Adipose tissue (tissue), 3 donors: ENCODE results near the gene B3GAT3. TPM values are rescaled to one million over a fixed set of nuclear protein-coding genes. Genes with fewer than 3 reads are reported as not detected.
"Not testable (repeated sequence)": the region's sequence is repeated elsewhere in the genome, so short reads cannot be mapped to it uniquely, and the experiment has no call there.

Experiments
- H3K27ac ChIP-seq: one replicate; pipeline ENCODE4 v1.5.1; 2013; ENCODE audit warnings: low read depth, low read length
- WGBS, 3 donors: extraction: QIAGEN DNeasy Blood & Tissue Kit; methylation state at CpG; one replicate each; pipeline ENCODE4 v1.1.7; 2013; 5-methylcytosine and 5-hydroxymethylcytosine counted together
- polyA plus RNA-seq, 3 donors: library from polyadenylated mRNA; stranded (reverse); fragments of 200-250 nt; gene quantifications; one replicate each; pipeline ENCODE4 v1.2.3, GENCODE V29; 2013
- donor health status: healthy with polysubstance abuse.
- donor health status: Bipolar disorder and iron deficiency.
- donor health status: healthy.

B3GAT3 gene
- polyA plus RNA-seq, result 10 to 100 TPM; 25.0 to 42.7 (median 39.8) TPM

DNA sequence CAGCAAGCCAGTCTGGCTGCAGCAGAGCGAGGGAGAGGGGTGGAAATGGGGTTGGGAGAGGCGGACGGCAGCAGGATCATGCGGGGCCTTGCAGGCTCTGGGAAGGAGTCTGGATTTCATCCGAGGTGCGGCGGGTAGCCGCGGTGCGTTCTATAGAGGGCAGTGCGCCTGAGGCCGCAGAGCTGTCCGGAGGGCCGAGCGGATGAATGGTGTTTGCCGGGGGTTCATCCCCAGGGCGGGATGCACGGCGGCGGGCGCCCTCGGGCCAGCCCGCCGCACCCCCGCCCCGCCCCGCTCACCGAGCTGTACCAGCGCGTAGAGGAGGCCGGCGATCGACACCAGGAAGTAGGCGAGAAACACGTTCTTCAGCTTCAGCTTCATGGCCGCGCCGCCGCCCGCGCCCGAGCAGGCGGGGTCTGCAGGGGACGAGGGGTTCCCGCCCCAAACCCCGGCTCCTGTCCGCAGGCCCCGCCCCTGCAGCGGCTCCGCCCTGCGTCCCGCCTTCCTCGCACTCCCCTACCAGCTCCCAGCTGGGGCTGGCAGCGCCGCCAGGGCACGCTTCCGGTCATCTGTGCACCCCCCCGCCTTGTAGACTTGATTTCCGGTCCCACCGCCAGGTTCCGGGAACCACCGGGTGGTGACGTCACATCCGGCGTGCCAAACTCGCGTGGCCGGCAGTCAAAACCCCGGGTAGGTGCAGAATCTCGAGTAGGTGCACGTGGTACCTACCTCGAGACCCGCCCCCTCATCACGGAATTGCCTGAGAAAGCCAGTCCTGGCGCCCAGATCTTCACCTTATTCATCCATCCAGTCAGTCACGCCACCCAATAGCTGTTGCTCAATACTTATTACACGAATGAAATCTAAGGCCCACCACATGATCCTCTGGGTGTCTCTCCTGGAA is at the start of gene B3GAT3:
Gene B3GAT3 (minus strand): TSS at position 420 of the 904 bp plus-strand sequence. CDS start 39 bp downstream, at position 381.
- H3K27ac ChIP-seq, result peak within 1 kb of the TSS; percentile 71
- 0 to 1% (median 1%) methylated on average over 66 to 77 of the region's 77 CpGs for WGBS, 3 donors

DNA sequence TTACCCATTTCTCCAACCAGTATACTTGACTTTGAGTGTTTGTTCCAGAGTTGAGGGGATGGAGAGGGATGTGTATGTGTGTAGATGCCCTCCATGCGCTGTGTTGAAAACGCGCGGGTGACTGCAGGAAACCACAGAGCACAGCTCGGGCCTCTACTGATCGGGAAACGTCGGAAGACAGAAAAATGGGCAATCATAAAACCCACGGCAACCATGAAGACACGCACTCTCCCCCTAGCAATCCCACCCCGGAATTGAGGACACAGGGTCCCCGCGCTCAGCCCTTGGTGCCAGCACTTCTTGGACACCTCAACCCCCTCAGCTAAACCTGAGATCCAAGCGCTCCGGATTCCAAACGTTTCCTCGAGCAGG is 49.4 kb upstream of the B3GAT3 start:
- WGBS, 3 donors, result 0% methylated on average over 17 of the region's 17 CpGs
- H3K27ac ChIP-seq, result peak overlapping the region; percentile 62

DNA sequence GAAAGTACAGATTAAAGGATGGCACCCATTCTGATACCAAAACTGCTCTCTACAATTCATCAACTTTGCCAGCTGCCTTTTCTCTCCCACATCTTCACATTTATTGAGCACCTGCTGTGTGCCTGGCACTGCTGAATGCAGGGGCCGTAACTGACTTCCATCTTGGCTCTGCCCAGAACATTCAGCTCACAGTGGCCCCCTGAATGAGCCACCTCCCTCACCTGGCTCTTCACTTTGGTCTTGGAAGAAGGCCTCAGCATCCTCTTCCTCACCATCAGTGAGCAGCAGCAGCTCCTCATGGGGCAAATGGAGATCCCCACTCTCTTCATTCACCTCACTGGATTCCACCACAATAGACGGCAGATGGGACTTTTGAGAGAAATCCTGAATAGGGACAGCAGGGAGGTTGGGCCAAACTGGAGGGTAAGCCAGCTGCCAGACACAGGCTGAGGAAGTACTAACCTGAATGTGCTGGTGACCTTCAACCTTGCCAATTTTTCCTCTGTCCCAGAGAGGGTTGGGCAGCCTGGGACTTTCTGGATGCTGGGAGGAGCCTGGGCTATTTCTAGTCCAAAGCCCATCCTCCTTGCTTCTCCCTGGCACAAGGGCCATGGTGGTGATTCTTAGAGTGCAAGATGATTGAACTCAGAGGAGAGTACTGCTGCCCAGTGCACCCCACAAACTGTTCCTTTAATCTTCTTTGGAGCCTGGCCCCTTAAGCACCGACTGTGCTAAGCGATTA is 47.8 kb upstream of the B3GAT3 start:
- 50 to 79% (median 75%) methylated on average over 4 of the region's 4 CpGs for WGBS, 3 donors
- H3K27ac ChIP-seq, result no peak overlapping the region

DNA sequence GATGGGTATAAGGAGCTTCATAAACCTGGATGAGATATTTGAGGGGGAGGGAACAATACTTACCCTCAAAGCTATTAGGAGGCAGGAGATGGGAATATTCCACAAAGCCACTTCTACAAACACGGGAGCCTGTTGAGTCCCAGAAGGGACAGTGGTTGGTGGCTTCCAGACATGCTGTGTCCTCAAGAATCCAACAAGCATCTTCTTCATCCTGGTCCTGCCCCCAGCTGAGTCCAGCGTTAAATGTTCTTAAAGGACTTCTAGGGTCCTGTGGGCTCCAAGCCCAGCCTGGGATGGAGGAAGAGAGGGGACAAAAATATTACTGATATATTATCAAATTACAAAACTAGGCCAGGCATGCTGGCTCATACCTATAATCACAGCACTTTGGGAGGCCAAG is 45.7 kb upstream of the B3GAT3 start:
- WGBS, 3 donors, result 74 to 84% (median 77%) methylated on average over 2 of the region's 2 CpGs
- H3K27ac ChIP-seq, result no peak overlapping the region

DNA sequence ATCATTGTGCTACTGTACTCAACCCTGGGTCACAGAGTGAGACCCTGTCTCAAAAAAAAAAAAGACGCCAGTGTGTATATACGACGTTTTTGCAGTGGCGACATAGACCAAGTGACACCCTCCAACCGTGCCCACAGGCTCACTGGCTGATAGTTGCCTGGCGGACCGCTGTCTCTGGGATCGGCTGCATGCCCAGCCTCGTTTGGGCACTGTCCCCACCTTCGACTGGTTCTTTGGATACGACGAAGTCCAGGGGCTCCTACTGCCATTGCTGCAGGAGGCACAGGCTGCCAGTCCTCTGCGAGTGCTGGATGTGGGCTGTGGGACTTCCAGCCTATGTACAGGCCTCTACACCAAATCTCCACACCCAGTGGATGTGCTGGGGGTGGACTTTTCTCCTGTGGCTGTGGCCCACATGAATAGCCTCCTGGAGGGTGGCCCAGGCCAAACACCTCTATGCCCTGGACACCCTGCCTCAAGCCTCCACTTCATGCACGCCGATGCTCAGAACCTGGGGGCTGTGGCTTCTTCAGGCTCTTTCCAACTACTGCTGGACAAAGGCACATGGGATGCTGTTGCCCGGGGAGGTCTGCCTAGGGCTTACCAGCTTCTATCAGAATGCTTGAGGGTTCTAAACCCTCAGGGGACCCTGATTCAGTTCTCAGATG is 44.6 kb upstream of the B3GAT3 start:
- peak overlapping the region; percentile 53 for H3K27ac ChIP-seq
- WGBS, 3 donors, result 36 to 58% (median 57%) methylated on average over 16 of the region's 16 CpGs

DNA sequence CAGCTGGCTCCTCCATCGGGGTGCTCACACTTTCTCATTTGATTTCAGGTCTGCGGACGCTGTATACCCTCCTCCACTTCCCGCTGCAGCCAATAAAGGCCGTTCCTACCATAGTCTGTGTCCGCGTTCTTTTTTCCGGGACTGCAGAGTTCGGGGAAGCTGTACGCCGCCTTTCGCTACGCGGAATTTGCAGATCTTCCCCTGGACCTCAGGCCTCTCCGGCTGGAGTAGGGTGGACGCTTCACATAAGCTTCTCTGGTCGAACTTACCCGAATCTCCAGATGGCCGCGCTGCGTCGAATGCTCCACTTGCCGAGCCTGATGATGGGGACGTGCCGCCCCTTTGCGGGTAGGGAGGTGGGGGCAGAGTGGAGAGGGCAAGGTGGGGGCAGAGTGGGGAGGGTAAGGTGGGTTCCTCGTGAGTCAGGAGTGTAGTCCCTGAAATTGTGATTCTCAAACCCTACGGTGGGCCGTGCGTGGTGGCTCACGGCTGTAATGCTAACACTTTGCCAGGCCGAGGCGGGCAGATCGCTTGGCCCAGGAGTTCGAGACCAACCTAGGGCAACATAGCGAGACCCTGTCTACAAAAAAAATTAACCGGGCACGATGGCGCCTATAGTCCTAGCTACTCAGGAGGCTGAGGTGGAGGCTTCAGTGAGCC is 43.9 kb upstream of the B3GAT3 start:
- peak overlapping the region; percentile 53 for H3K27ac ChIP-seq
- WGBS, 3 donors, result 2 to 6% (median 5%) methylated on average over 39 of the region's 39 CpGs

DNA sequence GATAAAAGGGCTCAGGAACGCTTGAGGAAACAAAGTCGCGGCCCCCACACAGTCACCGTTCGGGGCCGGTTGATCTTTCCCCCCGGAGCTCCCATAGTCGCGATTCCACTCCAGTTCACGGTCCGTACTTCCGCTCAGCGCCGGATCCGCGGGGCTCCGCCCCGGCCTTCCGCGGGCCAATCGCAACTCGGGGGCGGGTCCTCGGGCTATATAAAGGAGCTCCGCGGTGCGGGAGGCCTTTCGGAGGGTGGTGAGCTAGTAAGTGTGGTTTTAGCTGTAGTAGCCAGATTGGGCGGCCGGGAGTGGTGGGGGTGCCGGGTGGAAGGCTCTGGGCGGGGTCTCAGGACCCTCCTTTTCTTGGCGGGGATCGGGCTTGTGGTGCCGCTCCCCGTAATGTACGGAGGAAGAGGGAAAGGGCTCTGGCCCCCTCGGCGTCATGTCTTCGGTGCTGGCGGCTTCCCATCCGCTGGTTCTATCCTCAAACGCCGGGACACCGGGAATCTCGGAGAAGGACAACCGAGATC is 43.4 kb upstream of the B3GAT3 start, which contains the start of the genes C11orf98 and CSKMT:
Gene C11orf98 (minus strand): TSS at position 136 of the 524 bp plus-strand sequence. CDS start 41 bp downstream, at position 95.
Gene CSKMT (plus strand): TSS at position 238 of the 524 bp plus-strand sequence. CDS start 568 bp downstream, outside the sequence.
- WGBS, 3 donors, result 0 to 1% (median 1%) methylated on average over 46 to 47 of the region's 47 CpGs
- H3K27ac ChIP-seq, result peak within 1 kb of the TSS; percentile 53

DNA sequence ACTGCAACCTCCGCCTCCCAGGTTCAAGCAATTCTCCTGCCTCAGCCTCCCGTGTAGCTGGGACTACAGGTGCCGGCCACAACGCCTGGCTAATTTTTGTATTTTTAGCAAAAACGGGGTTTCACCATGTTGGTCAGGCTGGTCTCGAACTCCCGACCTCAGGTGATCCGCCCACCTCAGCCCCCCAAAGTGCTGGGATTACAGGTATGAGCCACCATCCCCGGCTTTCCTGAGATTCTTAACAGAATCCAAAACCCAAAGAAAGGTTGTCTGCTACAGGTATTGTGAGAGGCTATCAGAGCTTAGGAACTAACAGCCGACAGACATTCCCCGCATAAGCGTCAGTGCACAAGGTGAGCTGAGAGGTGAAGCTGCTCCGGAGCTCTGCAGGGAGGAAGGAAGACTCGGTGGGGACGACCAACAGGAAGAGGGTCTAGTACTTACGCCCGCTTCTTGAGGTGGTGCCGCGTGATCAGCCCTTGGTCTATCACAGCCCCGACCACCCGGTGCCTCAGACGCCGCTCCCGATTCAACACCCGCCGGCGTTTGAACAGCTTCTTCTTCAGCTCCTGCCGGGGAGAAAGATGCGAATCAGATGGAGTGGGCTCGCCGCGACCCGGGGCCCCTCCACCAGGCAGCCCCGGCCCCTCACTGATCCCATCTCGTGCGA is 42.8 kb upstream of the B3GAT3 start:
- no peak overlapping the region for H3K27ac ChIP-seq
- WGBS, 3 donors, result 2 to 3% (median 3%) methylated on average over 36 of the region's 36 CpGs

DNA sequence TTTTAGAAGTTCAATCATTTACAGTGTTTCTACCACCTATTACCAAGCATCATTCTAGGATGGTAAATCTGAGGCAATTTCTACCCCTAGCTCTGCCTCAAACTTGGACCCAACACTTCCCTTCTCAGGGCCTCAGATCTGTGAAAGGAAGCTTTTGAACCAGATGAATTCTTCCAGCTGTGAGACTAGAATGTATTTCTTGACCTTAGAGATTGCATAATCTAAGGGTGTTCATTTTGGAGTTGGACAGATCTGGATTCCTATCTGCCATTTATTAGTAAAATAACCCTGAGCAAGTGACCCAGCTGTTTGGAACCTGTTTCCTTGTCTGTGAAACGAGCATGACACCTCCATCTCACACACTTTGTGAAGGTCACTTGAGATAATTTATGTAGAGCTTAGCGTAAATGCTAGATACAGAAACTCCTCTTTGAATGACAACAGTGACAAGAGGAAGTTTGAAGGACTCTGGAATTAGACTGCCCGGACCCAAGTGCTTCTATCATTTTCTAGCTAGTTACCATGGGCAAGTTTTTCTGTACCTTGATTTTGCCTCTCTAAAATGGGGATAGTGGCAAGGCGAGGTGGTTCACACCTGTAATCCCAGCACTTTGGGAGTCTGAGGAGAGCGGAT is 35.1 kb upstream of the B3GAT3 start:
- H3K27ac ChIP-seq, result no peak overlapping the region
- WGBS, 3 donors, result 43 to 74% (median 71%) methylated on average over 5 of the region's 5 CpGs

DNA sequence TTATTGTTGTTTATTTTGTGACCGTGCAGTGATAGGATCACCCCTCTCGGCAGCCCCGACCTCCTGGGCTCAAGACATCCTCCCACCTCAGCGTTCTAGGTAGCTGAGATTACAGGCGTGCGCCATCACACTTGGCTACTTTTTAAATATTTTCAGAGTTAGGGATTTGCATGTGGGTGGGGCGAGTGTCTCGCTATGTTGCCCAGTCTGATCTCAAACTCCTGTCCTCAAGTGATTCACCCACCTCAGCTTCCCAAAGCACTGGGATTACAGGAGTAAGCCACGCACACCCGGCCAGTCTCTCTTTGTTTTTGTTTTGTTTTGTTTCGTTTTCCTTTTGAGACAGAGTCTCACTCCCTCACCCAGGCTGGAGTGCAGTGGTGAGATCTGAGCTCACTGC is 32.5 kb upstream of the B3GAT3 start:
- 88 to 91% (median 89%) methylated on average over 11 of the region's 11 CpGs for WGBS, 3 donors
- H3K27ac ChIP-seq, result no peak overlapping the region

DNA sequence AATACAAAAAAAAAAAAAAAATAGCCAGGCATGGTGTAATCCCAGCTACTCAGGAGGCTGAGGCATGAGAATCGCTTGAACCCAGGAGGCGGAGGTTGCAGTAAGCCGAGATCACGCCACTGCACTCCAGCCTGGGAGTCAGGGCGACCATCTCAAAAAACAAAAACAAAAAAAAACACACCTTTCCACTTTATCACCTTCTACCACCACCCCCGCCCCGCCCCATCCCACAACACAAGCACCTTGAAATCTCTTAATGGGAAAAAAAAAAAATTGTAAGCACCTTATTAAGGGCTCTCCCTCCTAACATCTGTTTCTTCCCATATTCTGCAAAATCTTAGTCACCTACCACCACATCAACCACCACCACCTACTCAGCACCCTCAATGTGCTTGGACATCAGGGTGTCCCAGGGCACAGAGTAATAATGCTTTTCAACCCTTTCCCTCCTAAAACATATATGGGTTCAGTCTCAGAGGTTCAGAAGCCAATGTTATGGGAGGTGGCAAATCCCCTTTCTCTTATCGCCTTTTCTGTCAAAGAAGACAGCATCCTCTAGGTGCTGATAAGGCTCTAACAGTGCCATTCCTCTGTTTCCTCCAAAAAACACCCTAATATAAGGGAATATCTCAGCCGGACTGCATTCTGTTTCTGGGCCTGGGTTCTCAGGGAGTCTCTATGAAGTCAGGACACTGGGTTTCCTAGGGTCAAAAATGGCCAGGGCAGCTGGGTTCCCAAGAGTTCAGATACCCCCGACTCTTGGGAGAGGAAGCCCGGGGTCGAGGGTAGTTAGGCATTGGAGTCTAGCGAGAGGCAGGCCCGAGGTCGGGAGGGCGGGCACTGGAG is 30.6 kb upstream of the B3GAT3 start:
- WGBS, 3 donors, result 34 to 37% (median 36%) methylated on average over 16 of the region's 16 CpGs
- H3K27ac ChIP-seq, result no peak overlapping the region

DNA sequence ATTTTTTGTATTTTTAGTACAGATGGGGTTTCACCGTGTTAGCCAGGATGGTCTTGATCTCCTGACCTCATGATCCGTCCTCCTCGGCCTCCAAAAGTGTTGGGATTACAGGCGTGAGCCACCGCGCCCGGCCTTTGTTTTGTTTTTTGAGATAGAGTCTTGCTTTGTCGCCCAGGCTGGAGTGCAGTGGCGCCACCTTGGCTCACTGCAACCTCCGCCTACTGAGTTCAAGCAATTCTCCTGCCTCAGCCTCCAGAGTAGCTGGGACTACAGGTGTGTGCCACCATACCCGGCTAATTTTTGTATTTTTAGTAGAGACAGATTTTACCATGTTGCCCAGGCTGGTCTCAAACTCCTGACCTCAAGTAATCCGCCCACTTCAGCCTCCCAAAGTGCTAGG is 28.5 kb upstream of the B3GAT3 start:
- H3K27ac ChIP-seq, result not testable (repeated sequence)
- WGBS, 3 donors, result 94 to 96% (median 95%) methylated on average over 12 of the region's 12 CpGs

DNA sequence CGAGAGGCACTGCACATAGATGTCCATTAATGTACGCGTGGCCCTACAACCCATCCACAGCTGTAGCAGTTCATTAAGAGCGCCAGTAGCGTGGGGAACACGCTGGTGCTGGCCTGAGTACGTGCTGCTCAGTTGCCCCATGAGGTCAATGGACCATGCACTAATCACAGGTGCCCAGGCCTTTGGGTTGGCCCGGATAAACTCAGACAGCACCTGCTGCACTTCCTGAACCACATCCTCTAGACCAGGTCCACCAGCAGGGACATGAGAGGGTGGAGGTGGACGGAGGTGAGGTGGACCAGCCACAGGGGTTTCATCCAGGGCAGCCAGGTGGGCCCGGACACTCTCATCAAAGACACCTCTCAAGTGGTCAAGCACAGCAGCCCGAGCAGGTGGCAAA is 27.7 kb upstream of the B3GAT3 start:
- H3K27ac ChIP-seq, result no peak overlapping the region
- 87 to 90% (median 87%) methylated on average over 11 of the region's 11 CpGs for WGBS, 3 donors

DNA sequence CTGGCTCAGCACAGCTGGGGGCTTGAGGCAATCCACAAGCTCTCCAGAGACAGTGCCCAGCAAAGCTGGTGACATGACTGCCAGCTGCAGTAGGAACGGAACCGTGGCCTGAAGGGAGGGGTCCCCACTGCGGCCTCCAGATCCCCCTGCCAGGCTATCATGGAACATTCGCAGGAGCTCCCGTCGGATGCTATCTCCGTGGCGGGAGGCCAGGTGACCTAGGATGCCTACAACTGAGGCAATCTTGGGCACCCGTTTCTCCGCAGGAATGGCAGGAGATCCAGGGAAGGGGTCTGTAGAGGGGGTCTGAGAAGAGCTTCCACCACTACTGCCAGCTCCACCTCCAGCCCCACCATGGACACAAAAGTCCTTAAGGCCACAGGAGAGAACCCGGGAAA is 27.2 kb upstream of the B3GAT3 start:
- H3K27ac ChIP-seq, result no peak overlapping the region
- WGBS, 3 donors, result 85 to 92% (median 91%) methylated on average over 11 of the region's 11 CpGs

DNA sequence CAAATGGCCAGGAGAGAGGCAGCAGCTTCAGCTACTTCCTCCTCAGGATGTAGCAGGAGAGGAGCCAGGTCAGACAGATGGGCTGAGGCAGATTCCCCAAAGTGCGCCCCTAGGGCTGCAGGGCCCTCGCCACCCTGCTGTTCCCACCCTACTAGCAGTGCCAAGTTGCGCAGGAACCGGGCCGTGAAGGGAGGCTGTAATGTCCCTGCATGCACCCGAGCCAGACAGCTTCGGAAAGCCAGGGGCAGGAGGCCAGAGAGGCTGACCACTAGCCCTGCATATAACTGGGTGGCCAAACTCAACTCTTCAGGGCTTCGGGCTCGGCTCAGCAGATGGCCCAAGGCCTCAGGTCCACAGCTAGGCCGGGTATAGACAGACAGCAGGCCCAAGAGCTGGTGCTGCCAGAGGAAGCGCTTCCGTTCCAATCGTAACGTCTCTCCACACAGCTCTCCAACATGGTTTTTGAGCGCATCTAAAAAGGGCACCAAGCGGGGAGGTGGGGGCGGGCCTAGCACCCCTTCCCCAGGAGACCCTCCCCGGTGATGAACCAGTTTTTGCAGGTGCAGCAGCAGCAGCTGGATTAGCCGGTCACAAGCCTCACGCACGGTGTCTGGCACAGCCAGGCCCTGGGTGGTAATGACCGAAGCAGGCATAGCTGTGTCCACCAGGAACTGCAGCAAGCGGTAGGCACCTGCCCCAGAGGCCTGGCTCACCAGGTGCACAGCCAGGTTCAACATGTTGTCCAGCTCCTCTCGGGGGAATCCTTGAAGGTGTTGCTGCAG is 26.6 kb upstream of the B3GAT3 start:
- 91 to 92% (median 91%) methylated on average over 24 of the region's 24 CpGs for WGBS, 3 donors

DNA sequence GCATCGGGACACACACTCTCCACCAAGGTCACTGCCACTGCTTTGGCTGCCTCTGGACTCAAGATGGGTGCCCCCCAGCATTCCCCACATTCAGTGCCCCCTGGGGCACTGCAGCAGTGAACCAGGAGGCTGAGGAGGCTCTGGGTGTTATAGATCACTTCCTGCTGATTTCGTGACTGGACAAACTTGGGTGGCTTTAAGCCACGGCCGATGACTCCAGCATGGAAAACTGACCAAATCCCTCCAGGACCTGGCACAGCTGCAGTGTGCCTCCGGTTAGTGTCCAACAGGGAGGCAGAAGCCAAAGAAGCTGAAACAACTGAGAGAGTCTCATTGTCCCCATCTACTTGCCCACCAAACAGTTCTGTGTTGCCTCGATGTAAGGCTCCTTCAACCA is 25.8 kb upstream of the B3GAT3 start:
- no peak overlapping the region for H3K27ac ChIP-seq
- 63 to 88% (median 81%) methylated on average over 6 of the region's 6 CpGs for WGBS, 3 donors

More for the DNA sequence above, 26.6 kb upstream of the B3GAT3 start:
- no peak overlapping the region for H3K27ac ChIP-seq
